ENCODE results near the gene TMEM45A. TPM values are rescaled to one million over a fixed set of nuclear protein-coding genes. Genes with fewer than 3 reads are reported as not detected.

TMEM45A gene
- 2.3 and 2.5 TPM in 2 replicates for total RNA-seq

GRCh38 chr3:100492059-100493006 lies at the start of gene TMEM45A:
TMEM45A (plus strand) TSS chr3:100492619; CDS start chr3:100555212, 62,593 bp downstream.

GRCh38 chr3:100609305-100609704 lies 116.9 kb downstream of the TMEM45A start, which contains the start of gene ADGRG7:
ADGRG7 (plus strand) TSS chr3:100609601; CDS start chr3:100609857, 256 bp downstream.

Other genes starting within 250 kb of the TMEM45A start
- 28.5 and 31.5 TPM in 2 replicates for gene TBC1D23, start 231.6 kb upstream of the TMEM45A start, total RNA-seq
- 17.2 and 21.3 TPM in 2 replicates for gene NIT2, start 157.9 kb upstream of the TMEM45A start, total RNA-seq
- gene TOMM70, start 91.5 kb upstream of the TMEM45A start, total RNA-seq, result 30.4 and 38.7 TPM in 2 replicates
- gene LNP1, start 91.1 kb upstream of the TMEM45A start, total RNA-seq, result 0.69 and 1.2 TPM in 2 replicates
- not detected in 2 replicates for gene ADGRG7, start 117.0 kb downstream of the TMEM45A start, total RNA-seq
- gene TFG, start 216.9 kb downstream of the TMEM45A start, total RNA-seq, result 104 TPM in 2 replicates

Measured in mammary microvascular endothelial cell (primary cell).